ENCODE measurements around the gene GFRA4. TPM values are rescaled to one million over a fixed set of nuclear protein-coding genes. Genes with fewer than 3 reads are reported as not detected.

GFRA4 gene
- total RNA-seq, 4 donors from 2014 or later = not detected

DNA sequence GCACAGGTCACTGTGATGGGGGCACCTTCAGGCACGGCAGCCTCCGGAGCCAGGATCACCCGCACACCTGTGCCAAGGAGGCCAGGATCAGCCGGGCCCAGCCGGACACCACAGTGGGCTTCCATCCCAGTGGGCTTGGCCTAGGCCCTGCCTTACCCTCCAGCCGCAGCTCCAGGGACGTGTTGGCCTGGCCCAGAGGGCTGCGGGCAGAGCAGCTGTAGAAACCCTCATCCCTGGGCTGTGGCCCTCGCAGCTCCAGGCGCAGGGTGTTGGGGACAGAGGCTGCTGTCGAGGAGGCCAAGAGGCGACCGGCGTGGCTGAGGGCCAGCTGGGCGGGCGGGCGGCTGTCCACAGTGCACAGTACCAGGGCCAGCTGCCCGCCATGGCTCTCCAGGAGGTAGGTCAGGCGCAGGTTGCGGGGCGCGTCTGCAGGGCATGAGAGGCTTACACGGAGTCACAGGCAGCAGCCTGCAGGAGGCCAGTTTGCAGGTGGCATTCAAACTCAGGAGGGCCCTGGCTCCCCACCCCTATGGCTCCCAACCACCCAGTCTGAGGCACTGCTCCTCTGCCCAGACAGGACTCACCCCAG lies 29.6 kb upstream of the GFRA4 start:
- Histone ChIP-seq H3K4me1 (no peaks in the 10 kb centered on the region), H3K27me3 (no peaks in the 10 kb centered on the region), H3K36me3 (no peaks in the 10 kb centered on the region), H3K27ac (no peak overlapping the region), H3K4me3 (no peak overlapping the region), H3K9me3 (peaks cover 0 to 3% (median 0%) of the 10 kb centered on the region in 3 donors)
- TF ChIP-seq, protein P1, sequence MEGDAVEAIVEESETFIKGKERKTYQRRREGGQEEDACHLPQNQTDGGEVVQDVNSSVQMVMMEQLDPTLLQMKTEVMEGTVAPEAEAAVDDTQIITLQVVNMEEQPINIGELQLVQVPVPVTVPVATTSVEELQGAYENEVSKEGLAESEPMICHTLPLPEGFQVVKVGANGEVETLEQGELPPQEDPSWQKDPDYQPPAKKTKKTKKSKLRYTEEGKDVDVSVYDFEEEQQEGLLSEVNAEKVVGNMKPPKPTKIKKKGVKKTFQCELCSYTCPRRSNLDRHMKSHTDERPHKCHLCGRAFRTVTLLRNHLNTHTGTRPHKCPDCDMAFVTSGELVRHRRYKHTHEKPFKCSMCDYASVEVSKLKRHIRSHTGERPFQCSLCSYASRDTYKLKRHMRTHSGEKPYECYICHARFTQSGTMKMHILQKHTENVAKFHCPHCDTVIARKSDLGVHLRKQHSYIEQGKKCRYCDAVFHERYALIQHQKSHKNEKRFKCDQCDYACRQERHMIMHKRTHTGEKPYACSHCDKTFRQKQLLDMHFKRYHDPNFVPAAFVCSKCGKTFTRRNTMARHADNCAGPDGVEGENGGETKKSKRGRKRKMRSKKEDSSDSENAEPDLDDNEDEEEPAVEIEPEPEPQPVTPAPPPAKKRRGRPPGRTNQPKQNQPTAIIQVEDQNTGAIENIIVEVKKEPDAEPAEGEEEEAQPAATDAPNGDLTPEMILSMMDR (IDR thresholded peaks at IDR 0.05 in 4 of 5, conservative IDR thresholded peaks at IDR 0.05 in 1 of 5) = no peak
- intact Hi-C loops (cut with DNase I; ENCODE audit: low total_unique reads) (no loop called here), in situ Hi-C loops (cut with MboI; ENCODE audit: low sequenced_read_pairs in 4 of 4) (no loop called here)
- no peak for ATAC-seq
- no peak for DNase-seq

DNA sequence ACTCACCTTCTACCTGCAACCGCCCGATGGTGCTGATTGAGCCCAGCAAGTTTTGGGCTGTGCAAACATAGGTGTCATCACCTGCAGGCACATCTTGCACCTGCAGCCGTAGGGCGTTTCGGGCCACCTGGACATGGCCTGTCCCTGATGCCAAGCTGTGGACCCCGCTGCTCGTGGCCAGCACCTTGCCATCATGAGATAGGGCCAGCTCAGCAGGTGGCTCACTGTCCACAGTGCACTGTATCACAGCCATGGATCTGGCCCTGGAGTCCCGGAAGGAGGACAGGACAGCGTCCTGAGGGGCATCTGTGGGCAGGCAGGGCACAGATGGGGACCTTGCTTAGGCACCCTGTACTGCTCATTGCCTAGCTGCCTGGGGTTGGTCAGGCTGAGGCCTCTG lies 28.7 kb upstream of the GFRA4 start:
- Histone ChIP-seq H3K4me3 (no peak overlapping the region), H3K27me3 (no peaks in the 10 kb centered on the region), H3K4me1 (peaks cover 7% of the 10 kb centered on the region in 2 donors), H3K9me3 (peaks cover 0 to 3% (median 0%) of the 10 kb centered on the region in 3 donors), H3K36me3 (no peaks in the 10 kb centered on the region), H3K27ac (no peak overlapping the region)
- intact Hi-C loops (cut with DNase I; ENCODE audit: low total_unique reads) (no loop called here), in situ Hi-C loops (cut with MboI; ENCODE audit: low sequenced_read_pairs in 4 of 4) (no loop called here)
- TF ChIP-seq, protein P1 (IDR thresholded peaks at IDR 0.05 in 4 of 5, conservative IDR thresholded peaks at IDR 0.05 in 1 of 5) = no peak
- no peak for TF ChIP-seq POLR2A (IDR thresholded peaks at IDR 0.05)
- DNase-seq (no peak), ATAC-seq (no peak)

DNA sequence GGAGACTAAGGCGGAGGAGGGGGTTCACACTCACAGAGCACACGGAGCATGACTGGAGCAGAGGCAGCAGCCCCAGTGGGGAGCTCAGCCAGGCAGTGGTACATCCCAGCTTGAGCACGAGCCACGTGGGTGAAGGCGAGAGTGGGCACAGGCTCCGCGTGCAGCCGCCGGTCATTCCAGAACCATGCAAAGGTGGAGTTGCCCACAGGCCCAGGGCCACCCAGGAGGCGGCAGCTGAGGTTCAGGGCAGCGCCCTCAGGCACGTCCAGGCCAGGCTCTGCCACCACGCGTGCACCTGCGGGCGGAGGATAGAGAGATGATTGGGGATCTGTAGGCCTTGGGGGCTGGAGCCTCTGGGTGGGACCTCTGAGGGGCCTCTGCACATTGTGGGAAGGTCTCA lies 28.1 kb upstream of the GFRA4 start:
- H3K4me3 ChIP-seq = no peak overlapping the region
- H3K4me1 ChIP-seq = peaks cover 11 to 13% of the 10 kb centered on the region in 2 donors
- in situ Hi-C loops (cut with MboI; ENCODE audit: low sequenced_read_pairs in 4 of 4) = no loop called here
- H3K36me3 ChIP-seq = no peaks in the 10 kb centered on the region
- intact Hi-C loops (cut with DNase I; ENCODE audit: low total_unique reads) = no loop called here
- DNase-seq (no peak), ATAC-seq (no peak)
- H3K27me3 ChIP-seq = no peaks in the 10 kb centered on the region
- TF ChIP-seq POLR2A (IDR thresholded peaks at IDR 0.05) = no peak
- TF ChIP-seq, protein P1 (IDR thresholded peaks at IDR 0.05 in 4 of 5, conservative IDR thresholded peaks at IDR 0.05 in 1 of 5) = no peak
- no peak overlapping the region for H3K27ac ChIP-seq
- H3K9me3 ChIP-seq = peaks cover 0 to 2% (median 0%) of the 10 kb centered on the region in 3 donors

DNA sequence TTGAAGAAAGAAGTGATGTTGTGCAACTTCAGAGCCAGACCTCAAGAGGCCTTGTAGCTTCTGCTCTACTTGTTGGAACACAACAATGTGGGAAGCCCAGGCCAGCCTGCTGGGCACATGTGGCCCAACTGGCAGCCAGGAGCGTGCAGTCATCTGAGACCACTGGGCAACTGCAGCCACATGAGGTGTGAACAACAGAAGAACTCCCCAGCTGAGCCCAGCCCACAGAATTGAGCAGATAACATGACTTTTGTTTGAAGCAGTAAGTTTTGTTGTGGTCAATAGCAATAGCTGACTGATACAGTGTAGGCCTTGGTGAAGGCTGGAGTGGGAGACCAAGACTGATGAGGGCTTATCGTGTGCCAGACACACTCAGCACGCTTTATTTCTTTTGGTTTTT lies 27.2 kb upstream of the GFRA4 start:
- Histone ChIP-seq H3K9me3 (no peaks in the 10 kb centered on the region), H3K27ac (no peak overlapping the region), H3K4me3 (no peak overlapping the region), H3K4me1 (peaks cover 14 to 16% of the 10 kb centered on the region in 2 donors), H3K27me3 (no peaks in the 10 kb centered on the region), H3K36me3 (no peaks in the 10 kb centered on the region)
- no peak for TF ChIP-seq POLR2A (IDR thresholded peaks at IDR 0.05)
- TF ChIP-seq, protein P1 (IDR thresholded peaks at IDR 0.05 in 4 of 5, conservative IDR thresholded peaks at IDR 0.05 in 1 of 5) = no peak
- intact Hi-C loops (cut with DNase I; ENCODE audit: low total_unique reads) (no loop called here), in situ Hi-C loops (cut with MboI; ENCODE audit: low sequenced_read_pairs in 4 of 4) (no loop called here)
- no peak for DNase-seq
- ATAC-seq = no peak

DNA sequence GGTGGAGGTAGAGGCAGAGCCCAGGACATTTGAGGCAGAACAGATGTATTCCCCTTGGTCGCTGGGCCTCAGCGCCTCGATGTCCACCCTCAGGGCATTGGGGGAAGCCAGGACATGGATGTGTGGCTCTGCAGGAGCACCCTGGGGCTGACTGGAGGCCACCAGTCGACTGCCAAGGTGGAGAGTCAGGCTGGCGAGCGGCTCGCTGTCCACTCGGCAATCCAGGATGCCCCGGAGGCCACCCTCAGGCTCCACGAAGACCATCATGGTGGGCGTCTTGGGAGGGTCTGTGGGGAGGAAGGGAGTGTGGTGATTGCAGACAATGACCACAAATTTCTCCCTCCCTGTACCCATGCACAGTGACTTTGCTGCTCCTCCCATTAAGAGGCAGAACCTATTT lies 26.8 kb upstream of the GFRA4 start:
- Histone ChIP-seq H3K27ac (no peak overlapping the region), H3K4me1 (peaks cover 14 to 16% of the 10 kb centered on the region in 2 donors), H3K36me3 (no peaks in the 10 kb centered on the region), H3K9me3 (no peaks in the 10 kb centered on the region), H3K4me3 (no peak overlapping the region), H3K27me3 (no peaks in the 10 kb centered on the region)
- DNase-seq (no peak), ATAC-seq (no peak)
- TF ChIP-seq, protein P1 (IDR thresholded peaks at IDR 0.05 in 4 of 5, conservative IDR thresholded peaks at IDR 0.05 in 1 of 5) = no peak
- no peak for TF ChIP-seq POLR2A (IDR thresholded peaks at IDR 0.05)
- intact Hi-C loops (cut with DNase I; ENCODE audit: low total_unique reads) = no loop called here
- in situ Hi-C loops (cut with MboI; ENCODE audit: low sequenced_read_pairs in 4 of 4) = no loop called here
